ENCODE measurements around the gene FRAS1. TPM values are rescaled to one million over a fixed set of nuclear protein-coding genes. Genes with fewer than 3 reads are reported as not detected.

FRAS1 gene
- total RNA-seq, 1 donor from 2014 or later, result 28.4 TPM

- no peak for TF ChIP-seq CTCF (IDR thresholded peaks at IDR 0.05; ENCODE audit: insufficient read depth, low read length, poor library complexity, severe bottlenecking)
- Histone ChIP-seq H3K4me3 (ENCODE audit: low read depth, low read length) (no peak overlapping the region), H3K36me3 (ENCODE audit: control insufficient read depth, insufficient read depth, low read length) (peaks cover 2% of the 10 kb centered on the region)
These were observed 315.3 kb downstream of the FRAS1 start for GRCh38 chr4:78372355-78372988.

GRCh38 chr4:78377555-78377954, 320.4 kb downstream of the FRAS1 start:
- H3K36me3 ChIP-seq (ENCODE audit: control insufficient read depth, insufficient read depth, low read length), result peaks cover 2% of the 10 kb centered on the region
- no peak for DNase-seq (ENCODE audit: low read depth)
- no peak overlapping the region for H3K4me3 ChIP-seq (ENCODE audit: low read depth, low read length)
- TF ChIP-seq CTCF (IDR thresholded peaks at IDR 0.05; ENCODE audit: insufficient read depth, low read length, poor library complexity, severe bottlenecking), result no peak
- no peaks in the 10 kb centered on the region for H3K27me3 ChIP-seq (ENCODE audit: control insufficient read depth, insufficient read depth, low read length)

More at GRCh38 chr4:78372355-78372988, 315.3 kb downstream of the FRAS1 start:
- DNase-seq (ENCODE audit: low read depth), result no peak
- no peaks in the 10 kb centered on the region for H3K27me3 ChIP-seq (ENCODE audit: control insufficient read depth, insufficient read depth, low read length)

GRCh38 chr4:78379040-78379439, 321.9 kb downstream of the FRAS1 start:
- no peak for TF ChIP-seq CTCF (IDR thresholded peaks at IDR 0.05; ENCODE audit: insufficient read depth, low read length, poor library complexity, severe bottlenecking)
- DNase-seq (ENCODE audit: low read depth), result no peak

GRCh38 chr4:78379991-78380729, 323.0 kb downstream of the FRAS1 start:
- peak; percentile 26 for DNase-seq (ENCODE audit: low read depth)
- Histone ChIP-seq H3K27me3 (ENCODE audit: control insufficient read depth, insufficient read depth, low read length) (no peaks in the 10 kb centered on the region), H3K36me3 (ENCODE audit: control insufficient read depth, insufficient read depth, low read length) (no peaks in the 10 kb centered on the region)

More at GRCh38 chr4:78379040-78379439, 321.9 kb downstream of the FRAS1 start:
- no peaks in the 10 kb centered on the region for H3K27me3 ChIP-seq (ENCODE audit: control insufficient read depth, insufficient read depth, low read length)
- H3K36me3 ChIP-seq (ENCODE audit: control insufficient read depth, insufficient read depth, low read length), result no peaks in the 10 kb centered on the region
- no peak overlapping the region for H3K4me3 ChIP-seq (ENCODE audit: low read depth, low read length)

GRCh38 chr4:78386679-78387078, 329.6 kb downstream of the FRAS1 start:
- TF ChIP-seq CTCF (IDR thresholded peaks at IDR 0.05; ENCODE audit: insufficient read depth, low read length, poor library complexity, severe bottlenecking), result no peak
- no peaks in the 10 kb centered on the region for H3K27me3 ChIP-seq (ENCODE audit: control insufficient read depth, insufficient read depth, low read length)
- no peaks in the 10 kb centered on the region for H3K36me3 ChIP-seq (ENCODE audit: control insufficient read depth, insufficient read depth, low read length)

More at GRCh38 chr4:78379991-78380729, 323.0 kb downstream of the FRAS1 start:
- TF ChIP-seq CTCF (IDR thresholded peaks at IDR 0.05; ENCODE audit: insufficient read depth, low read length, poor library complexity, severe bottlenecking), result no peak
- H3K4me3 ChIP-seq (ENCODE audit: low read depth, low read length), result no peak overlapping the region

More at GRCh38 chr4:78386679-78387078, 329.6 kb downstream of the FRAS1 start:
- DNase-seq (ENCODE audit: low read depth), result no peak
- H3K4me3 ChIP-seq (ENCODE audit: low read depth, low read length), result no peak overlapping the region
